Stimulated activated CD4-positive, alpha-beta T cell treated with anti-CD3 and anti-CD28 coated beads, Interleukin-4, amount 100 ng/mL, for 1 hour (primary cell): ENCODE results near the gene WWOX.

Experiments
- DNase-seq: peaks from one replicate; pipeline ENCODE4 v3.0.0-alpha.2; 2020

Gene WWOX

DNA sequence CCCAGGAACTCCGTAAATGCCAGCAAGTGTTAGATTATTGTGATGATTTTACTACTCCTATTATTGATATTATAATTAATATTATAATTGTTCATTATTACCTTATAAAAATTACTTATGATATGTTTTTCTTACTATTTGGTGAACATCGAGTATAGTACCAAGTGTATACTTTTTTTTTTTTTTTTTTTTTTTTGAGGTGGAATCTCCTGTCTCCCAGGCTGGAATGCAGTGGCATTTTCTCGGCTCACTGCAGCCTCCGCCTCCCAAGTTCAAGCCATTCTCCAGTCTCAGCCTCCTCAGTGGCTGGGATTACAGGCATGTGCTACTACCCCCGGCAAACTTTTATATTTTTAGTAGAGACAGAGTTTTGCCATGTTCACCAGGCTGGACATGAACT lies 347.0 kb downstream of the WWOX start:
- no peak for DNase-seq

DNA sequence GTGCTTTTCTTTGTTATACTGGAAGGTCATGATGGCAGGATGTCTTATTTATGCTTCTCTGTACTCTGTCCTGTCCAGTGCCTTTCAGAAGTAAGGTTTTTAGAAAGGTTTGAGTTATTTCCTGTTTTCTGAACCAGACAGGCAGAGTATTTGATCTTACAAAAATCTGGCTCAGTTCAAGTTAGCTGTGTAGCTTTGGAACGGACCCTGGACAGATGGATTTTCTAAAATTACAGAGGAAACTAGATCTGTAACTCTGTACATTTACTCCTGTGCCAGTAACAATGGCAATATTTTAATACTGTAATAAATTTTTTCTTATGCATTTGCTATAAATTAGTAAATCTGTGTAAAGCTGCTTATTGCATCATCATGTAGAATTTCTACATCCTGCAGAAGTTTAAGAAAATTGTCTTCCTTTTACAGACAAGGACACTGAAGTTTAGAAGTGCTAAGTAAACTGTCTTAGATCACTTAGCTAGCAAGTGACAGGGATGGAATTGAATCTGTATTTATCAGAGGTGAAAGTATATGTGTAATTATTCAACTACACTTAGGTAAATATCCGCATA lies 347.6 kb downstream of the WWOX start:
- no peak for DNase-seq

DNA sequence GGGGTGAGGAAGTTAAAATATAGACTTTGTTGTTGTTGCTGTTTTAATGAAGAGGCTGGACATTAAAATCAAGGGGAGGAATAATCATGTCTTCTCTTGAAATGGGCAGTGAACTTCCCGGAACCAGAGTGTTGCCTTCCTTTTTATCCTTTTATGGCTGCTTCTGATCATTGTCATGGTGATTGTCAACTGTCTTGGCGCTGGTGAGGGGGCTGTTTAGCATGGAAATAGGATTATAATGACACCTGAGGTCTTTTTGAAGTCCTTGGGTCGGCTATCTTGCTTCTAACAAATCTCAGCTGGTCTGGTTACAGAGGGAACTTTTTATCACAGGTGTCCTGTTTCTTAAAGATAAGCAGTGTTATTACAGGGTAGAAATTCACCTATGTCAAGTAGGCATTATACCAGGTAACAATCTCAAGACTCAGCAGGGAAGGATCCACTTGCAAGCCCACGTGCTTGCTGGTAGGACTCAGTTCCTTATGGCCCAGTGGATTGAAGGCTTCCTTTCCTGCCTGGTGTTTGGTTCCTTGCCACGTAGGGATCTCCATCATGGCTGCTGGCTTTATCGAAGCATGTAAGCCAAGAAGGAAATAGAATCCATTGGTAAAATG lies 349.3 kb downstream of the WWOX start:
- DNase-seq, result no peak

DNA sequence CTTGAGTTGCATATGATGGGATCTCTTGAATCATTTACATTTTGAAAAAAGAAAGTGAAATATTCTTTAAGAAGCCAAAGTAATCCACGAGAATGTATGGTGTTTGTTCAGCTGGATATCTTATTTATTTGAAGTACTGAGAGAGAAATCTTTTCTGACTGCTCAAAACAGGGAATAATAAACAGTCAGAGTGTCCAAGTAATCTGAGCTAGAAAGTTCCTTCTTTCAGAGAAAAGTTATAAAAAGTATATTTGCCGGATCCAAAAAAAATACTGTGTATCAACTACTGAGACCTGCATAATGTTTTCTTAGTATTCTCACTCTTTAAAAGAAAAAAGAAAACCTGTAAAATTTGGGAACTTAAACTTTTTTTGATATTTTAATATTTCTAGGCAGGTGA lies 350.8 kb downstream of the WWOX start:
- no peak for DNase-seq

DNA sequence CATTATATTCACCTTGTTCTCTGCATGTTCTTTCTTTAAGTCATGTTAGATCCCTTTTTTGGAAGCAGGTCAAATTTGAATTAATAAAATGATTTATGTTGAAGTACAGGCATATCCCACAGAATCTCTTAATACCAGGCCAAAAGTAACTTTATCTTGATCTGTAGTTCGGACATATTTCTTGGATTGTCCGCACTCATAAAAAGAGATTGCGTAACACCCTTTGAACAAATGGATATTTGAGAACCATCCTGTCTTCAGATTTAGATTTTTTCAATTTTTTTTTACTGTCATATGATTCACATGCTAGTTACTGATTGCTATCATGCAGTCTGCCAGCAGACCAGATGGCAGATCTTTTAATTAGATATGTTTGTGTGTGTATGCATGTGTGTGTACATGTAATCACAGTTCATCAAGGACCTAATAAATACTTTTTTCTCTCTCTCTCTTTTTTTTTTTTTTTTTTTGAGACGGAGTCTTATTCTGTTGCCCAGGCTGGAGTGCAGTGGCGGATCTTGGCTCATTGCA lies 352.6 kb downstream of the WWOX start:
- no peak for DNase-seq

DNA sequence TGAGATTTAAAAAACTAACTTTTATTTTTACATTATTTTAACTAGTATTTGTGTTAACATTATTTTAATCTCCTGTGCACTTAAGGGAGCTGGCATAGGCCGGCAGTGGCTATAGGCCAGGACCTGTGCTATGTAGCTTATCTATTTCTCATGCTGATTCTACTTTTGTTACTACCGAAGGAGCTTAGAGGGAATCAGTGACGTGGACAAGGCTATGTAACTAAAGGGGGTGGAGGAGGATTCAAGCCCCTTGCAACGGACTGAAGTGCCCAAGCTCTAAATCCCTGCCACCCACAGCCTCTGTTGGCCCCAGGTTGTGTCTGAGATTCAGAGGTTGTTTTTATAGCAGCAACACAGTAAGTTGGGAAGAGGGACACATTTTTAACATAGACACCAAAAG lies 356.4 kb downstream of the WWOX start:
- no peak for DNase-seq

DNA sequence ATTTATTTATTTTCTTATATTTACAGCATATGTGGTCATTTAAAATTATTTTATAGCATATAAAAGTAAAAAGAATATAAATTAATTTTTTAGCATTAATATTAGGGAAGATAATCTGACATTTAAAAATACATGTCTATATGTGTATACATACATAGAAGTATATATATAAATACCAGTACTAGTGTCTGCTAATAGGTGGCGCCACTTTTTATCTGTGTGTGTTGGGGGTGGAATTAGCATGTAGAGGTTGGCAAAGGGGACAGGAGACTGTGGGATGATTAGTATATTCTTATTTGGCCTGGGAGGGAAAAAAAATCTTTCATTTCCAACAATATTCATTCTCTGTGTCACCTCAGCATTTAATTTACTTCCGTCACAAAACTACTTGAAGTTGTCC lies 359.1 kb downstream of the WWOX start:
- no peak for DNase-seq

DNA sequence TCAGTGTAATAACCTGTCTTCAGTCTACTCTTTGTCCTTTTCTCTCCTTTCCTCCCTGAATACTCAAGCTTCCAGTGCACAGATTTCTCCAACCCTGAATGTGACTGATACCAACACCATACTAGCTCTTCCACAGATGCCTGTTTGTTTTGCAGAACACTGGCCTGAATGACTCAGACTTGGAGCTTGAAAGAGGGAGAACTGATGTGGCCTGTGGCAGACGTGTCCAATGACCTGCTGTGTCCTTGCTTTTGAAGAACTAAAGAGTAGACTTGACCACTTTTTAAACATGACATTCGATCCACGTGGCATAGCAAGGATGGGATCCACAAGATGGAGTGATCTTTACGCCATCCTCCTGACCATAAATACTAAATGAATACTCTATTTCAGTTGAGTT lies 361.0 kb downstream of the WWOX start:
- no peak for DNase-seq

DNA sequence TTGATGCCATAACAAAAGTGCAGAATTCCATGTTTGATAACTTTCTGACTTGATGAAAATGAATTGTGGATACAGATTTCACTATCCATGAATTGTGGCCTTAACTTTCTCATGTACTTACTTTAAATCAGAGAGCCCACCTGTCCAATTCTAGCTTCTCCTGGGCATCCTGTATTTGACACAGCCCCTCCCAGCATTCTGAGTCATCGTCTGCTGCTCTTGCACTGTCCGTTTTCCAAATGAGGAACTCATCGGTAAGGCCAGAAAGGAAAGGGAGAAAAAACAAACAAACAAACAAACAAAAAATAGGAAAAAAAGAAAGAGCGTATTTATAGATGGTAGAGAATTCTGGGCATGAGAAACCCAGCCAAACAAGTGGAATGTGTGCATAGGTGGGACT lies 361.6 kb downstream of the WWOX start:
- DNase-seq, result no peak

DNA sequence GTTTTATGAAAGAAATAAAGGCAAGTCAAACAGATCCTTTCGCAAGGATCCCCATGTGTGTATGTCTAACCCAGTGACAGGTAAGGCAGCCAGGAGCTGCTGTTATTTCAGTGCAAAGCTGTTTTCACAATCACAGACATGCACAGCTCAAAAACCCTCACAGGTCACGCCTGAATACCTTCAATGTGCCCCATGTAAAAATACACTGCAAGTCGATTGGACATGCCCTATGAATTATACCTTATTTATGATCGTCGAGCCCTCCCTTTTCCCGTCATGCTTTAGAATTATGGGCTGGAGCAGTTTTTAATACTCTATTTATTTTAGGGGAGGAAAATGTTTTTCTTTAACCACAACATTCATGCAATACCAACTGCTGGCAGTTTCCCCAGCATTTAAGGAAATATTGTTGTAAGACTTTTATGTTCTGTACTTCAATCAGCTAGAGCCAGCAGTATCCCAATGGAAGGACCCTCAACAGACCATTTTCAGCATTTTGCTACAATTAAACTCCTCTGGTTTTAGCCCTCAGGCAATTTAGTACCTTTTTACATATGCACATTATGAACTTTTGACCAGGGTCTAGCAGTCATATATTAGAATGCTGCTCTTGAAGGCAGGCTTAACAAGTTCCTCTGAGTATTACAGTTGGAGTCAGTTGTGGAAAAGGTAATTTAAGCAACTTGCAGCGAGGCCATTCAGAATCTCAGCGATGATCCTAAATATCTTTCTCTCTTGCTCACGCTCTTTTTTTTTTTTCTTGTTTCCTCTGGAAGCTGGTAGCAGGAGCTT lies 362.2 kb downstream of the WWOX start:
- no peak for DNase-seq

DNA sequence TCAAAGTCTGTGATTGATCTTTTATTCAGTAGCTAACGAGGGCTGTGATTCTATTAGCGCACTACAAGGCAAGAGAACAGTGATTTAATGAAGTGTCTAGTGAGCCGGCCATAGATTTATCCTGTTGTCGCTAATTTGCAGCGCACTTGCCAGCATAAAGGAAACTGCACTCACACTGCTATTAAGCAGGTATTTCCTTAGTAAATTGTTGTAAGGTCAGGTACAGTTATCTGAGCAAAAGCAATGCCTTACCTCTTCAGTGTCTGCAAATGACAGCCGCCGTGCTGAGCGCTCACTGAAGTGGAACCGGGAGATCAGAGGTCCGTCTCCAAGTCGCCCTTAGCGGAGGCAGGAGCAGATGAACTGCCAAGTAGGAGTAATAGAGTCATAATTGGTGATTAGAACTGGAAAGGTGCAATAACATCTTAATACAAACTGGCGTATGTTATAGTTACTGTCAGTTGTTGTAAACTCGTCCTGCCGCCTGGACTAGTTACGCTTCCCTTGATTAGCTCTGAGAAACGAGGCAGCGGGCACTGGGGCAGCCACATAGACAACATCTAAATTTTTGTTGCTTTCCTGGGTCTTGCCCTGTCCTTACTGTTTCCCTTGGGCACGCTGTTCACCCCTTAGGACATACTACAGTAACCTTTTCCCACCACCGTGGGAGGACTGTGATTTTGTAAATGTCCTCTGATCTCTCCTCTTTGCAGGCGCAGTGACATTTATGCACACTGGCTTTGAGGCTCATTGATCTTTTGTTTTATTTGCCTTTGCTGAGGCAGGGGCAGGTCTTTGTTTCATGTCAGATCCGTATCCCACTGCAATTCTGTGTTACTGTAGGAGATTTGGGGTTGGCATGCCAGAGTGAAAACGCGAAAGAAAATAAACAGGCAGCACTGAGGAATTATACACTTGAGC lies 363.1 kb downstream of the WWOX start:
- no peak for DNase-seq

DNA sequence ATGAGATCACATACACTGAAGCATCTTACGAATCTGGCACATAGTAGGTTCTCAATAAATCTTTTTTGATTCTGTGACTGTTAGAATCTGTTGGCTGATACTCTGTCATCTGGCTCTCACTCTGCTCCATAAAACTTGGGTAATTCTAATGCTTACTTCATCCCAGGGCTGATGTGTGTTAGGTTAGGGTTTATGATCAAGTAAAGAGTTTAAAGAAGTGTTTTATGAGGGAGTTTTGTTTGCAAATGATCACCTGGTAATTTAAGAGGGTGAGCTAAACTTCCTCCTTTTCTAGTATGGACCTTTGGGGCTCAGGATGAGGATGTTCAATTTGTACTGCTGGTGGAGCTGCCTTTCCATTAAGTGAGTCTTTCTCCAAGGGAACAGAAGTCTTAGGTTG lies 364.1 kb downstream of the WWOX start:
- no peak for DNase-seq

DNA sequence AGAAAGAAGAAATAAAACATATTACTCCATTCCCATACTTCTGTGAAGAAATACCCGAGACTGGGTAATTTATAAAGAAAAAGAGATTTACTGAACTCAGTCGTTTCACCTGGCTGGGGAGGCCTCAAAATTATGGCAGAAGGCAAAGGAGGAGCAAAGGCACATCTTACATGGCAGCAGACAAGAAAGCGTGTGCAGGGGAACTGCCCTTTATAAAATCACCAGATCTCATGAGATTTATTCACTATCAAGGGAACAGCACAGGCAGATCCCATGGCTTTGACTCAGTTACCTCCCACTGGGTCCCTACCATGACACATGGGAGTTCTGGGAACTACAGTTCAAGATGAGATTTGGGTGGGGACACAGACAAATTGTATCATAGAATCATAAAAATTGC lies 365.4 kb downstream of the WWOX start:
- DNase-seq, result no peak

DNA sequence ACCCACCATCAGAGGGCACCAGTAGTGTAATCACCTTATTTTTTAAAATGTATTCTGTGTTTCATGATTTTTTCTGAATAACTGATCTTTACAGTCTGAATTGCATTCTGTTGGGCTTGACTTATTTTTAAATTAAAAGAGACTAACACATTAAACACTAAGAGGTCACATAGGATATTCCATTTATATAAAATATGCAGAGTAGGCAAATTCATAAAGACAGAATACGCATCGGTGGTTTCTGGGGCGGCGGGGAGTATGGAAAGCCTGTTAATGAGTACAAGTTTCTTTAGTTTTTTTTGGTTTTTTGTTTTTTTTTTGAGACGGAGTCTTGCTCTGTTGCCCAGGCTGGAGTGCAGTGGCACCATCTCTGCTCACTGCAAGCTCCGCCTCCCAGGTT lies 366.3 kb downstream of the WWOX start:
- no peak for DNase-seq

DNA sequence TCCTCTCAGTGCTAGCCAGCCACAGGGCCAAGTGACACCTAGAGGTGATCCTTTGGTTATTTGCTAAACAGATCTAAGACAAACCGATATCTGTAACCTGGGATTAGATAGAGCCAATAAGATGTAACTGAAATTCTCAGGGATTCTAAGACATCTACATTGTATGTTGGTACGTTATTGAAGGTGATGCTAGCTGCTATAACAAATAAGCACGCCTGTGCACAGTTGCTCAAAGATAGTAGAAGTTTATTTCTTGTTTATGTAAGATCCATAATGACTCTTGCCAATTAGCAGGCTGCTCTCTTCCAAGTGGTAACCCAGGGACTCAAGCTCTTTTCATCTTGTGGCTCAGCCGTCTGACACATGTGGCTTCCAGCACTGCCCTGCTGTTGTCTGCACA lies 370.3 kb downstream of the WWOX start:
- no peak for DNase-seq

DNA sequence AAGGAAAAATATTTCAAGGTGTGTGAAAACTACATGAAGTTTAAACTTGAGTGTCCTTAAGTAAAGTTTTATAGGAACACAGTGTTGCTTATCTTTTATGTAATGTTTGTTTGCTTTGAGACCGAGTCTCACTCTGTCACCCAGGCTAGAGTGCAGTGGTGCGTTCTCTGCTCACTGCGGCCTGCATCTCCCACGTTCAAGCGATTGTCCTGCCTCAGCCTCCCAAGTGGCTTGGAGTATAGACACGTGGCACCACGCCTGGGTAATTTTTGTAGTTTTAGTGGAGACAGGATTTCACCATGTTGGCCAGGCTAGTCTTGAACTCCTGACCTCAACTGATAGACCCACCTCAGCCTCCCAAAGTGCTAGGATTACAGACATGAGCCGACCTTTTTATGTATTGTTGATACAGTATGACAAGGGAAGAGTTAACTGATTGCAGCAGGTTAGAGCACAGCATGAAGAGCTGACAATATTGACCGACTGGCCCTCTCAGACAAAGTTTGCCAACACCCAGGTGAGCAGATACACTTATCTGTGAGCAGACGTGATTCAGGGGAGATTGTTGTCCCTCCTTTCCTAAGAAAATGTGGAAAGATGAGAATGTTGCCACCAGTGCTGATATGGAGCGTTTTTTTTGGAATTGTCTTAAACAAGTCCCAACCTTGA lies 373.7 kb downstream of the WWOX start:
- DNase-seq, result no peak

DNA sequence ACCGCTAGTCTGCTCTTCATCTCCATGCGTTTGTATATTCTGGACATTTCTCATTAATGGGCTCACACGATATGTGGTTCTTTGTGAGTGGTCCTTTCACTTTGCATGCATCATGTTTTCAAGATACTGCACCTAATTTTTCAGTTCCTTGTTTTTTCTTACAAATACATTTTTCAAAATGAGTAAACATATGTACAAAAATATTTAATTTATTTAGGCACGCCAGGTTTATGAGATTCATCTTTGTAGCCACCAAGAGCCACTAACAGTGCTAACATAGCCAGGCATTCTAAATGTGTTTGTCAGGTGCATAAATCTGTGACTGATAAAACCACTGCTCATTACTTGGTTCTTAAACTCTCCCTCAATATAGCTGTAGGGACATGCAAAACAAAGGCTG lies 375.3 kb downstream of the WWOX start:
- no peak for DNase-seq

DNA sequence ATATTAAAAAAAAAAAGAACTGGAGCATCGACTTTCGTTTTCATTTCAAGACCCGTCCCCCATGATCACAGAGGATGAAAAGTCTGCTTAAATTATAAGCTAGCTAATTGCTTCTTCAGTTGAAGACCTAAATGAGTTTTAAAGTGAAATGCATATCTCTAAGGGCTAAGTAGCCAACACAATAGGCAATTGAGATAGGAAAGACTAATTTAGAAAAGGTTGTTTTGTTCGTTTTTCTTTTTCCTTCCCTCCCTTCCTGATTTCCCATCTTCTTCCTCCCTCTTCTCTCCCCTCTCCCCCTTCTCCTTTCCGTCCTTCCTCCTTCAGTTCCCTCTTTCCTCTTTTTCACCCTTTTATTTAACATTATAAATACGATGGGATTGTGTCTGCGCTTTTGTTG lies 377.2 kb downstream of the WWOX start:
- DNase-seq, result no peak

DNA sequence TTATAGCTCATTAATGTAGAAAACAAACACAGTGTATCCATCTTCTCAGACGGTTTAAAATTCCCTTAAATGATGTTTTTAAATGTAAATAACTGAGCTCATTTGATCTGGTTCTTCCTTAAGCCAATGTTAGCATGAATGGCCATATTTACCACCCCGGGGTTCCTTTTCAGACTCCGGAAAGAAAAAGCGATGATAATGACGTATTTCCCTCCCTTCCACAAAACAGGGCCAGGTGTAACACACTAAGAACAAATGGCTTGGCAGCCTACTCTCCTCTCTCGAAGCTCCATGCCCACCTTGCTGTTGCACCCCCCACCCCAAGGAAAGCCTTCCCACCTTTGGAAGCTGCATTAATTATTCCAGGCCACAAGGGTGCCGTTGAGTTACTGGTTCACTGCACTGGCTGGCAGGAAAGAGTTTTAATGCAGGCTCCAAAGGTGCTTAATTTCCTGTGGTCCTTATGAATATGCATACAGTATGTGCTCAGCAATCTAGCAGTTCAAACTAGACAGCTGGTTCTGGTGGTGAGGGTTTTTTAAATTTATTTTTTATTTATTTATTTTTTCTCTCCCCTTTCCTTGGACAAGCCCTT lies 378.9 kb downstream of the WWOX start:
- DNase-seq, result no peak

DNA sequence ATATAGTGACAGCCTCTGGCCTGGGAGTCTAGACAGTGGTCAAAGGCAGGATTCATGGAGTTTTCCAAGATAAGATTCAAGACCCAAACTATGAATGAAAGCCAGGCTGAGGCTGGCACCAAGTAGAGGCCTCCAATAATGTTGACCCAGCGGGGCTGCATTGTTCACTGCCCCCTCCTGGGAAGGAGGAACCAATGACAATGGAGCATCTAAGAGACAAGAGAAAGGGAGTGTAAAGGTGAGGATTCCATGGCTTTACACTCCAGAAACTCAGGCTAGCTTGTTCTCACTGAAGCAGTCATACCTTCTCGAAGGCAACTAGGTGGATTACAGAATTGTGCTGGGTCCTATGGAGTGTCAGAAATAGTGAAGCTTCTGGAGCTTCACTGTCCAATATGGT lies 380.3 kb downstream of the WWOX start:
- no peak for DNase-seq

DNA sequence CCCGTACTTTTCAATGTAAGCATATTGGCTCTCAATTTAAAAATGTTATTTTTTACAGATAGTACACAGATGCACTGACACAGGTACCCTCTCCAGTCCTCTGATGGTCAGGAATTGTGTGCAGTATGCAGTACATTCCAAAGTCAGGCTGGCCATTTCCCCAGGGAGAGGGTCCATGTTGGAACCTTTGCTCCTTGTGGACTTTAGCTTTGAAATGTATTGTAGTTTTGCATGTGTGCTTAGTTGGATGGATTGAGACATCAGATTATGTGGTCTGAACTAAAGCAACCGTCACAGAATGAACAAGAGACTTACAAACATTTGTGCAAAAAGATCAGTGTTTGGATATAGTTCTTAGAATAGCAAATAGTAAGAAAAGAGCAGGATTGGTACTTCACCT lies 381.1 kb downstream of the WWOX start:
- no peak for DNase-seq
